ENCODE measurements around the gene TET3. TPM values are rescaled to one million over a fixed set of nuclear protein-coding genes. Genes with fewer than 3 reads are reported as not detected.

Gene TET3
- total and polyA plus RNA-seq, 7 donors: 0.56 to 11.2 (median 3.2) TPM

DNA sequence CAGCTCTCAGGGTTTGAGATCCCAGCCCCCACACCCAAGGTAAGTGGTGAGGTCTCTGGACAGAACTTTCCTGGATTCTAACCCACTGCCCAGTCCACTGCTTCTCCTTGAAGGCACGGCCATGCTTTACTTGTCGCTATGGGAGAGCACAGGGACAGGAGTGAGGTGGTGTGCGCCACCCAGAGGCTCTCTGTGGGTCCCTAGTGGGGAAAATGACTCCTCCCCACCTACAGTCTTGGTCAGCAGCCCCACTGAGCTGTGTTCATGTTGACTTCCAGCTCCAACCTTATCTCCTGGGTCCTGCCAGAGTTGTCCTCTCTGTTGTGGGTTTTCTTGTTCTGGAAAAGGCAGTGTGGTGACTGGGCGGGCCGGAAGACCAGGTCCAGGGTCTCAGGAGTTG, 11.1 kb downstream of the TET3 start:
- Histone ChIP-seq H3K4me3 (no peak overlapping the region), H3K27me3 (ENCODE audit: insufficient read depth in 3 of 3, low read length in 2 of 3) (no peaks in the 10 kb centered on the region), H3K36me3 (ENCODE audit: insufficient read depth in 1 of 2, low read depth in 1 of 2) (no peaks in the 10 kb centered on the region), H3K4me1 (no peaks in the 10 kb centered on the region), H3K27ac (no peak overlapping the region), H3K9me3 (no peaks in the 10 kb centered on the region)
- no peak for TF ChIP-seq CTCF (IDR thresholded peaks at IDR 0.05)
- intact Hi-C loops (cut with DNase I): no loop called here
- WGBS, 3 donors: 95 to 97% (median 96%) methylated on average over 5 of the region's 5 CpGs
- DNase-seq (no peak), ATAC-seq (no peak)

GRCh38 chr2:73997813-73998212, 13.1 kb downstream of the TET3 start:
- intact Hi-C loops (cut with DNase I): no loop called here
- no peak for ATAC-seq
- DNase-seq: no peak
- WGBS, 3 donors: 90 to 94% (median 93%) methylated on average over 6 of the region's 6 CpGs
- Histone ChIP-seq H3K27me3 (ENCODE audit: insufficient read depth in 3 of 3, low read length in 2 of 3) (no peaks in the 10 kb centered on the region), H3K36me3 (ENCODE audit: insufficient read depth in 1 of 2, low read depth in 1 of 2) (no peaks in the 10 kb centered on the region), H3K9me3 (no peaks in the 10 kb centered on the region), H3K4me1 (peaks cover 4% of the 10 kb centered on the region), H3K27ac (no peak overlapping the region), H3K4me3 (no peak overlapping the region)
- no peak for TF ChIP-seq CTCF (IDR thresholded peaks at IDR 0.05)

GRCh38 chr2:73998451-73998850, 13.7 kb downstream of the TET3 start:
- no peak for DNase-seq
- Histone ChIP-seq H3K4me1 (peaks cover 4% of the 10 kb centered on the region), H3K9me3 (no peaks in the 10 kb centered on the region), H3K27me3 (ENCODE audit: insufficient read depth in 3 of 3, low read length in 2 of 3) (no peaks in the 10 kb centered on the region), H3K36me3 (ENCODE audit: insufficient read depth in 1 of 2, low read depth in 1 of 2) (no peaks in the 10 kb centered on the region), H3K4me3 (no peak overlapping the region), H3K27ac (no peak overlapping the region)
- TF ChIP-seq CTCF (IDR thresholded peaks at IDR 0.05): no peak
- 79 to 86% (median 81%) methylated on average over 8 of the region's 8 CpGs for WGBS, 3 donors
- intact Hi-C loops (cut with DNase I): no loop called here
- no peak for ATAC-seq

- H3K9me3 ChIP-seq: no peaks in the 10 kb centered on the region
- intact Hi-C loops (cut with DNase I): no loop called here
- H3K4me1 ChIP-seq: peaks cover 6% of the 10 kb centered on the region
- WGBS, 3 donors: 83 to 88% (median 85%) methylated on average over 4 of the region's 4 CpGs
- DNase-seq: no peak
- H3K27ac ChIP-seq: no peak overlapping the region
- H3K36me3 ChIP-seq (ENCODE audit: insufficient read depth in 1 of 2, low read depth in 1 of 2): no peaks in the 10 kb centered on the region
- no peak overlapping the region for H3K4me3 ChIP-seq
- H3K27me3 ChIP-seq (ENCODE audit: insufficient read depth in 3 of 3, low read length in 2 of 3): no peaks in the 10 kb centered on the region
- no peak for ATAC-seq
- TF ChIP-seq CTCF (IDR thresholded peaks at IDR 0.05): no peak
Measured at GRCh38 chr2:73998933-73999332, 14.2 kb downstream of the TET3 start.

GRCh38 chr2:73999881-74000597, 15.3 kb downstream of the TET3 start:
- ATAC-seq: no peak
- Histone ChIP-seq H3K27ac (no peak overlapping the region), H3K36me3 (ENCODE audit: insufficient read depth in 1 of 2, low read depth in 1 of 2) (no peaks in the 10 kb centered on the region), H3K27me3 (ENCODE audit: insufficient read depth in 3 of 3, low read length in 2 of 3) (no peaks in the 10 kb centered on the region), H3K4me3 (no peak overlapping the region), H3K4me1 (peaks cover 10% of the 10 kb centered on the region), H3K9me3 (no peaks in the 10 kb centered on the region)
- intact Hi-C loops (cut with DNase I): no loop called here
- no peak for DNase-seq
- 39 to 47% (median 43%) methylated on average over 10 of the region's 10 CpGs for WGBS, 3 donors
- no peak for TF ChIP-seq CTCF (IDR thresholded peaks at IDR 0.05)

All from psoas muscle (tissue), 8 donors.